Esophagus squamous epithelium (tissue), 4 donors: ENCODE measurements around the gene DNAJB8.

Source experiments
- CTCF ChIP-seq, 6 experiments: fragments of 450-650 bp in 4 of 6; fragments of 200-600 bp in 2 of 6; sonication (generic) in 2 of 6; IDR thresholded peaks; one replicate each; pipeline ENCODE4 v1.5.1; 2016 to 2019; ENCODE audit warnings: antibody characterized with exemption in 6 of 6, mild to moderate bottlenecking in 4 of 6, moderate library complexity in 4 of 6
- POLR2A ChIP-seq, 4 donors: fragments of 450-650 bp; IDR thresholded peaks; one replicate each; pipeline ENCODE4 v1.6.1; 2017; ENCODE audit warnings: antibody characterized with exemption in 4 of 4, mild to moderate bottlenecking in 4 of 4, moderate library complexity in 3 of 4

- TF ChIP-seq POLR2A (IDR thresholded peaks at IDR 0.05) (no peak), CTCF (IDR thresholded peaks at IDR 0.05) (no peak)
Measured at GRCh38 chr3:128446821-128447220, 19.9 kb downstream of the DNAJB8 start.
